ENCODE results near the gene PKN2.

The PKN2 gene

GRCh38 chr1:88683541-88684481, at the start of gene PKN2:
Gene PKN2 (plus strand): TSS chr1:88684273. CDS start chr1:88684581, 308 bp downstream.
- DNase-seq: peak; percentile 100

GRCh38 chr1:88634538-88634937, 49.5 kb upstream of the PKN2 start:
- peak; percentile 9 for DNase-seq

- DNase-seq: no peak
These were observed 44.0 kb upstream of the PKN2 start for GRCh38 chr1:88640060-88640459.

GRCh38 chr1:88645886-88646285, 38.2 kb upstream of the PKN2 start:
- DNase-seq: no peak

GRCh38 chr1:88646476-88647248, 37.4 kb upstream of the PKN2 start:
- peak; percentile 36 for DNase-seq

GRCh38 chr1:88647249-88647645, 36.8 kb upstream of the PKN2 start:
- DNase-seq: peak; percentile 98

- DNase-seq: peak; percentile 78
These were observed 36.2 kb upstream of the PKN2 start for GRCh38 chr1:88647749-88648415.

GRCh38 chr1:88648706-88649105, 35.4 kb upstream of the PKN2 start:
- DNase-seq: peak; percentile 40

GRCh38 chr1:88649932-88650331, 34.1 kb upstream of the PKN2 start:
- peak; percentile 50 for DNase-seq

- DNase-seq: no peak
These were observed 33.2 kb upstream of the PKN2 start for GRCh38 chr1:88650676-88651418.

GRCh38 chr1:88655140-88655539, 28.9 kb upstream of the PKN2 start:
- no peak for DNase-seq

GRCh38 chr1:88655685-88656299, 28.3 kb upstream of the PKN2 start:
- peak; percentile 67 for DNase-seq

- DNase-seq: no peak
These were observed 25.7 kb upstream of the PKN2 start for GRCh38 chr1:88658419-88658818.

- peak; percentile 19 for DNase-seq
These were observed 24.5 kb upstream of the PKN2 start for GRCh38 chr1:88659552-88659951.

- DNase-seq: peak; percentile 72
These were observed 22.9 kb upstream of the PKN2 start for GRCh38 chr1:88661188-88661587.

- peak; percentile 67 for DNase-seq
These were observed 21.9 kb upstream of the PKN2 start for GRCh38 chr1:88661951-88662699.

GRCh38 chr1:88662723-88663122, 21.4 kb upstream of the PKN2 start:
- DNase-seq: peak; percentile 41

- DNase-seq: no peak
These were observed 15.7 kb upstream of the PKN2 start for GRCh38 chr1:88668405-88668804.

- no peak for DNase-seq
These were observed 13.6 kb upstream of the PKN2 start for GRCh38 chr1:88670462-88670861.

GRCh38 chr1:88673446-88673845, 10.6 kb upstream of the PKN2 start:
- no peak for DNase-seq

GRCh38 chr1:88678405-88678804, 5.7 kb upstream of the PKN2 start:
- peak; percentile 63 for DNase-seq
